SJSA1 (cell line): Measurements from ENCODE around the gene TBCA. TPM values are rescaled to one million over a fixed set of nuclear protein-coding genes. Genes with fewer than 3 reads are reported as not detected.

ENCODE experiments used
- DNase-seq, 2 experiments: peaks; one replicate each; pipeline ENCODE4 v3.0.0-alpha.2; 2015 to 2020; ENCODE audit warnings: low spot score in 2 of 2, low read depth in 1 of 2
- H3K27ac ChIP-seq: fragments of 250-450 bp; sonication (Bioruptor Pico); 2 replicates; pipeline ENCODE4 v1.5.1; 2020; ENCODE audit warnings: mild to moderate bottlenecking, moderate library complexity
- H3K27me3 ChIP-seq: fragments of 250-450 bp; sonication (Bioruptor Pico); replicated peaks from 2 replicates; pipeline ENCODE4 v1.5.1; 2020; ENCODE audit warnings: mild to moderate bottlenecking, moderate library complexity
- H3K36me3 ChIP-seq: fragments of 250-450 bp; sonication (Bioruptor Pico); 2 replicates; pipeline ENCODE4 v1.5.1; 2020; ENCODE audit warnings: mild to moderate bottlenecking
- H3K4me1 ChIP-seq: fragments of 250-450 bp; sonication (Bioruptor Pico); replicated peaks from 2 replicates; pipeline ENCODE4 v1.6.1; 2021; ENCODE audit warnings: mild to moderate bottlenecking
- H3K4me3 ChIP-seq: fragments of 250-450 bp; sonication (Bioruptor Pico); 2 replicates; pipeline ENCODE4 v1.5.1; 2020; ENCODE audit warnings: mild to moderate bottlenecking
- H3K9me3 ChIP-seq: fragments of 250-450 bp; sonication (Bioruptor Pico); replicated peaks from 2 replicates; pipeline ENCODE4 v1.5.1; 2020; ENCODE audit warnings: mild to moderate bottlenecking
- total RNA-seq: library from RNA; depleted of rRNA; stranded (reverse); fragments of >200 nt; shearing (Covaris generic); gene quantifications from 2 replicates; pipeline ENCODE4 v1.2.3, GENCODE V29; 2014; rRNA removed

TBCA gene
- 167 and 300 TPM in 2 replicates for total RNA-seq

- Histone ChIP-seq H3K4me1 (peaks cover 11% of the 10 kb centered on the region), H3K27ac (peak within 1 kb of the TSS; percentile 86), H3K27me3 (no peaks in the 10 kb centered on the region), H3K9me3 (no peaks in the 10 kb centered on the region), H3K36me3 (peaks cover 28% of the 10 kb centered on the region), H3K4me3 (peak within 1 kb of the TSS; percentile 79)
- DNase-seq, result peak; percentile 90 to 93
Observed at GRCh38 chr5:77775790-77776553, at the start of gene TBCA. TBCA (minus strand) TSS chr5:77776339; CDS start chr5:77776257, 82 bp downstream.

GRCh38 chr5:77824981-77825380 is 48.8 kb upstream of the TBCA start:
- no peak overlapping the region for H3K4me3 ChIP-seq

GRCh38 chr5:77816686-77817085 is 40.5 kb upstream of the TBCA start:
- H3K36me3 ChIP-seq, result no peaks in the 10 kb centered on the region
- H3K27me3 ChIP-seq, result no peaks in the 10 kb centered on the region
- no peak overlapping the region for H3K4me3 ChIP-seq
- no peak overlapping the region for H3K27ac ChIP-seq
- H3K9me3 ChIP-seq, result no peaks in the 10 kb centered on the region
- no peaks in the 10 kb centered on the region for H3K4me1 ChIP-seq
- DNase-seq, result no peak

More at GRCh38 chr5:77824981-77825380, 48.8 kb upstream of the TBCA start:
- no peak for DNase-seq
- H3K4me1 ChIP-seq, result no peaks in the 10 kb centered on the region
- H3K36me3 ChIP-seq, result no peaks in the 10 kb centered on the region
- H3K9me3 ChIP-seq, result no peaks in the 10 kb centered on the region
- H3K27me3 ChIP-seq, result peaks cover 11% of the 10 kb centered on the region
- H3K27ac ChIP-seq, result no peak overlapping the region

GRCh38 chr5:77812926-77813589 is 36.9 kb upstream of the TBCA start:
- H3K4me1 ChIP-seq, result no peaks in the 10 kb centered on the region
- no peaks in the 10 kb centered on the region for H3K27me3 ChIP-seq
- H3K36me3 ChIP-seq, result no peaks in the 10 kb centered on the region
- no peak for DNase-seq
- no peak overlapping the region for H3K27ac ChIP-seq
- no peak overlapping the region for H3K4me3 ChIP-seq
- no peaks in the 10 kb centered on the region for H3K9me3 ChIP-seq

- DNase-seq, result peak in 1 of 2 experiments; percentile 21
- no peak overlapping the region for H3K4me3 ChIP-seq
- H3K36me3 ChIP-seq, result no peaks in the 10 kb centered on the region
- H3K27ac ChIP-seq, result no peak overlapping the region
- H3K27me3 ChIP-seq, result no peaks in the 10 kb centered on the region
- no peaks in the 10 kb centered on the region for H3K4me1 ChIP-seq
- H3K9me3 ChIP-seq, result no peaks in the 10 kb centered on the region
Observed at GRCh38 chr5:77806213-77806843, 30.2 kb upstream of the TBCA start.

GRCh38 chr5:77798456-77798855 is 22.3 kb upstream of the TBCA start:
- H3K36me3 ChIP-seq, result no peaks in the 10 kb centered on the region
- H3K27me3 ChIP-seq, result peaks cover 23% of the 10 kb centered on the region
- no peaks in the 10 kb centered on the region for H3K9me3 ChIP-seq
- H3K4me3 ChIP-seq, result no peak overlapping the region
- no peak for DNase-seq
- H3K4me1 ChIP-seq, result no peaks in the 10 kb centered on the region
- no peak overlapping the region for H3K27ac ChIP-seq

- peaks cover 23% of the 10 kb centered on the region for H3K27me3 ChIP-seq
- no peaks in the 10 kb centered on the region for H3K4me1 ChIP-seq
- no peak overlapping the region for H3K27ac ChIP-seq
- no peaks in the 10 kb centered on the region for H3K36me3 ChIP-seq
- no peak overlapping the region for H3K4me3 ChIP-seq
- H3K9me3 ChIP-seq, result no peaks in the 10 kb centered on the region
- DNase-seq, result no peak
Observed at GRCh38 chr5:77797136-77797535, 21.0 kb upstream of the TBCA start.

GRCh38 chr5:77795846-77796245 is 19.7 kb upstream of the TBCA start:
- H3K4me3 ChIP-seq, result no peak overlapping the region
- no peak for DNase-seq
- no peaks in the 10 kb centered on the region for H3K9me3 ChIP-seq
- H3K36me3 ChIP-seq, result no peaks in the 10 kb centered on the region
- no peaks in the 10 kb centered on the region for H3K4me1 ChIP-seq
- H3K27me3 ChIP-seq, result peaks cover 23% of the 10 kb centered on the region
- no peak overlapping the region for H3K27ac ChIP-seq

GRCh38 chr5:77795268-77795667 is 19.1 kb upstream of the TBCA start:
- Histone ChIP-seq H3K4me1 (no peaks in the 10 kb centered on the region), H3K9me3 (no peaks in the 10 kb centered on the region), H3K36me3 (no peaks in the 10 kb centered on the region), H3K4me3 (no peak overlapping the region), H3K27me3 (peaks cover 23% of the 10 kb centered on the region), H3K27ac (no peak overlapping the region)
- no peak for DNase-seq

GRCh38 chr5:77791926-77792325 is 15.8 kb upstream of the TBCA start:
- Histone ChIP-seq H3K36me3 (no peaks in the 10 kb centered on the region), H3K4me3 (no peak overlapping the region), H3K4me1 (no peaks in the 10 kb centered on the region), H3K9me3 (no peaks in the 10 kb centered on the region), H3K27ac (no peak overlapping the region), H3K27me3 (peaks cover 15% of the 10 kb centered on the region; the same call in 1 of the 2 replicates)
- no peak for DNase-seq

- Histone ChIP-seq H3K4me3 (no peak overlapping the region), H3K27me3 (peaks cover 11% of the 10 kb centered on the region; the same call in 1 of the 2 replicates), H3K27ac (no peak overlapping the region), H3K9me3 (no peaks in the 10 kb centered on the region), H3K4me1 (no peaks in the 10 kb centered on the region), H3K36me3 (no peaks in the 10 kb centered on the region)
- DNase-seq, result no peak
Observed at GRCh38 chr5:77791356-77791755, 15.2 kb upstream of the TBCA start.

GRCh38 chr5:77785229-77785628 is 9.1 kb upstream of the TBCA start:
- H3K36me3 ChIP-seq, result no peaks in the 10 kb centered on the region
- H3K4me1 ChIP-seq, result no peaks in the 10 kb centered on the region
- H3K9me3 ChIP-seq, result no peaks in the 10 kb centered on the region
- no peak overlapping the region for H3K27ac ChIP-seq
- H3K4me3 ChIP-seq, result no peak overlapping the region
- no peak for DNase-seq
- peaks cover 11% of the 10 kb centered on the region; the same call in 1 of the 2 replicates for H3K27me3 ChIP-seq

GRCh38 chr5:77784735-77785134 is 8.6 kb upstream of the TBCA start:
- no peak for DNase-seq
- no peaks in the 10 kb centered on the region for H3K4me1 ChIP-seq
- no peak overlapping the region for H3K27ac ChIP-seq
- no peaks in the 10 kb centered on the region for H3K9me3 ChIP-seq
- no peaks in the 10 kb centered on the region for H3K36me3 ChIP-seq
- peaks cover 11% of the 10 kb centered on the region; the same call in 1 of the 2 replicates for H3K27me3 ChIP-seq
- no peak overlapping the region for H3K4me3 ChIP-seq

- H3K36me3 ChIP-seq, result no peaks in the 10 kb centered on the region
- peaks cover 6% of the 10 kb centered on the region for H3K4me1 ChIP-seq
- DNase-seq, result no peak
- H3K4me3 ChIP-seq, result no peak overlapping the region
- H3K27ac ChIP-seq, result no peak overlapping the region
- H3K9me3 ChIP-seq, result no peaks in the 10 kb centered on the region
- H3K27me3 ChIP-seq, result no peaks in the 10 kb centered on the region
Observed at GRCh38 chr5:77781076-77781475, 4.9 kb upstream of the TBCA start.
